Measurements from ENCODE around the gene PRPF4. TPM values are rescaled to one million over a fixed set of nuclear protein-coding genes. Genes with fewer than 3 reads are reported as not detected.
"Not testable (repeated sequence)": the region's sequence is repeated elsewhere in the genome, so short reads cannot be mapped to it uniquely, and the experiment has no call there.

Gene PRPF4
- 10 to 100 TPM; 13.4 to 20.5 (median 16.5) TPM for total RNA-seq

GRCh38 chr9:113275157-113276131 lies at the start of gene PRPF4, which contains the start of gene CDC26:
Gene PRPF4, plus strand, starts transcription at chr9:113275658. Its CDS starts 86 bp downstream, at chr9:113275744.
Gene CDC26, minus strand, starts transcription at chr9:113275572. Its CDS starts 3,065 bp downstream, at chr9:113272507.
- H3K4me1 ChIP-seq = peaks cover 2 to 37% (median 11%) of the 10 kb centered on the region in 3 donors
- peak; percentile 98 for ATAC-seq
- peak within 1 kb of the TSS; percentile 95 to 98 (median 96) for H3K27ac ChIP-seq
- H3K4me3 ChIP-seq = peak within 1 kb of the TSS; percentile 52 to 72
- peak; percentile 91 to 93 for TF ChIP-seq POLR2A (IDR thresholded peaks at IDR 0.05)
- TF ChIP-seq CTCF (IDR thresholded peaks at IDR 0.05) = no peak
- TF ChIP-seq POLR2AphosphoS5 (IDR thresholded peaks at IDR 0.05) = peak; percentile 99
- TF ChIP-seq EP300 (IDR thresholded peaks at IDR 0.05) = no peak
- H3K27me3 ChIP-seq = no peaks in the 10 kb centered on the region
- 0% methylated on average over 10 to 17 of the region's 63 CpGs for WGBS, 2 donors (ENCODE audit: low coverage in 1 of 2)
- H3K9me3 ChIP-seq = no peaks in the 10 kb centered on the region
- peaks cover 0 to 66% of the 10 kb centered on the region in 2 donors for H3K36me3 ChIP-seq

GRCh38 chr9:113227436-113227835 lies 48.0 kb upstream of the PRPF4 start:
- TF ChIP-seq CTCF (IDR thresholded peaks at IDR 0.05) = no peak
- TF ChIP-seq POLR2A (IDR thresholded peaks at IDR 0.05) = no peak
- TF ChIP-seq POLR2AphosphoS5 (IDR thresholded peaks at IDR 0.05) = no peak
- no peak for TF ChIP-seq EP300 (IDR thresholded peaks at IDR 0.05)
- Histone ChIP-seq H3K27ac (no peak overlapping the region), H3K36me3 (no peaks in the 10 kb centered on the region), H3K9me3 (no peaks in the 10 kb centered on the region), H3K4me3 (no peak overlapping the region), H3K4me1 (peaks cover 0 to 17% (median 6%) of the 10 kb centered on the region in 3 donors), H3K27me3 (no peaks in the 10 kb centered on the region)
- no peak for ATAC-seq
- WGBS, 2 donors (ENCODE audit: low coverage in 1 of 2) = 46 to 83% methylated on average over 1 of the region's 1 CpG

GRCh38 chr9:113228130-113228665 lies 47.3 kb upstream of the PRPF4 start:
- TF ChIP-seq EP300 (IDR thresholded peaks at IDR 0.05) = no peak
- no peak for TF ChIP-seq POLR2AphosphoS5 (IDR thresholded peaks at IDR 0.05)
- no peak for TF ChIP-seq CTCF (IDR thresholded peaks at IDR 0.05)
- TF ChIP-seq POLR2A (IDR thresholded peaks at IDR 0.05) = no peak
- WGBS, 2 donors (ENCODE audit: low coverage in 1 of 2) = 69 to 91% methylated on average over 3 of the region's 3 CpGs
- H3K9me3 ChIP-seq = no peaks in the 10 kb centered on the region
- ATAC-seq = no peak
- H3K4me1 ChIP-seq = peaks cover 0 to 14% (median 0%) of the 10 kb centered on the region in 3 donors
- no peaks in the 10 kb centered on the region for H3K27me3 ChIP-seq
- no peaks in the 10 kb centered on the region for H3K36me3 ChIP-seq
- H3K4me3 ChIP-seq = no peak overlapping the region
- H3K27ac ChIP-seq = no peak overlapping the region

- ATAC-seq = no peak
- H3K27me3 ChIP-seq = no peaks in the 10 kb centered on the region
- H3K27ac ChIP-seq = no peak overlapping the region
- no peak overlapping the region for H3K4me3 ChIP-seq
- WGBS, 2 donors (ENCODE audit: low coverage in 1 of 2) = 94 to 100% methylated on average over 2 of the region's 2 CpGs
- no peaks in the 10 kb centered on the region for H3K36me3 ChIP-seq
- H3K4me1 ChIP-seq = peaks cover 0 to 8% (median 0%) of the 10 kb centered on the region in 3 donors
- TF ChIP-seq EP300 (IDR thresholded peaks at IDR 0.05) (no peak), POLR2AphosphoS5 (IDR thresholded peaks at IDR 0.05) (no peak), CTCF (IDR thresholded peaks at IDR 0.05) (no peak), POLR2A (IDR thresholded peaks at IDR 0.05) (no peak)
- no peaks in the 10 kb centered on the region for H3K9me3 ChIP-seq
These were observed 43.8 kb upstream of the PRPF4 start for GRCh38 chr9:113231701-113232100.

GRCh38 chr9:113235701-113236255 lies 39.7 kb upstream of the PRPF4 start:
- ATAC-seq, H3K27ac ChIP-seq, H3K27me3 ChIP-seq, H3K4me1 ChIP-seq, H3K36me3 ChIP-seq, H3K4me3 ChIP-seq, H3K9me3 ChIP-seq: not testable (repeated sequence)
- 84 to 89% methylated on average over 9 to 10 of the region's 10 CpGs for WGBS, 2 donors (ENCODE audit: low coverage in 1 of 2)

Measured in gastroesophageal sphincter (tissue), 4 donors.